Kidney (tissue), 14 donors: Measurements from ENCODE around the gene SYTL4. TPM values are rescaled to one million over a fixed set of nuclear protein-coding genes. Genes with fewer than 3 reads are reported as not detected.

Source experiments
- DNase-seq, 5 donors: peaks; one replicate each; pipeline ENCODE4 v3.0.0-alpha.2; 2013 to 2020
- FAIRE-seq: peaks from 2 replicates; lab custom pipeline; 2012; peaks lifted over from hg19 to GRCh38; lab: Jason Lieb, UNC
- H3K27ac ChIP-seq, 2 donors: one replicate each; pipeline ENCODE4 v1.7.0; 2013; ENCODE audit warnings: low read depth in 2 of 2, low read length in 2 of 2, inconsistent platforms in 1 of 2
- H3K27me3 ChIP-seq: one replicate; pipeline ENCODE4 v1.7.1; 2013; ENCODE audit warnings: low read length, inconsistent platforms; ENCODE audit not compliant: control insufficient read depth, insufficient read depth
- H3K36me3 ChIP-seq, 3 donors: one replicate each; pipeline versions ENCODE4 v1.7.0 to v1.7.1; 2013; ENCODE audit warnings: low read length in 3 of 3, control low read depth in 1 of 3, inconsistent platforms in 1 of 3; ENCODE audit not compliant: insufficient read depth in 3 of 3, control insufficient read depth in 2 of 3
- H3K4me1 ChIP-seq, 3 donors: one replicate each; pipeline versions ENCODE4 v1.7.0 to v1.7.1; 2013; ENCODE audit warnings: low read length in 3 of 3, inconsistent platforms in 1 of 3, low read depth in 1 of 3; ENCODE audit not compliant: control insufficient read depth in 2 of 3, insufficient read depth in 2 of 3
- H3K4me3 ChIP-seq, 3 donors: one replicate each; pipeline versions ENCODE4 v1.7.0 to v1.8.1; 2013; ENCODE audit warnings: low read length in 3 of 3, control low read depth in 1 of 3, inconsistent platforms in 1 of 3
- H3K9ac ChIP-seq, 3 donors: one replicate each; pipeline versions ENCODE4 v1.7.0 to v1.7.1; 2013; ENCODE audit warnings: low read length in 3 of 3, control low read depth in 1 of 3, inconsistent platforms in 1 of 3
- H3K9me3 ChIP-seq, 3 donors: one replicate each; pipeline versions ENCODE4 v1.7.0 to v1.7.1; 2013; ENCODE audit warnings: low read length in 3 of 3, control low read depth in 1 of 3, inconsistent platforms in 1 of 3; ENCODE audit not compliant: control insufficient read depth in 2 of 3, insufficient read depth in 1 of 3
- CTCF ChIP-seq: IDR thresholded peaks from 3 replicates; pipeline ENCODE4 v1.5.1; 2012; ENCODE audit warnings: mild to moderate bottlenecking, moderate library complexity, borderline replicate concordance; ENCODE audit not compliant: insufficient read depth; ENCODE audit errors: extremely low read depth
- intact Hi-C: fragments of 100-400 bp; cut with DNase I; formaldehyde crosslinking; loops from one replicate; pipeline ENCODE4 v1.11.1; 2022
- polyA plus RNA-seq: library from polyadenylated mRNA; stranded (reverse); fragments of 350-450 nt; fragmentation: Illumina TruSeq; extraction: RNeasy Lipid Tissue Mini Kit (QIAGEN cat#74804); gene quantifications from one replicate; pipeline ENCODE4 v1.2.3, GENCODE V29; 2014; ENCODE audit warnings: low read depth, low replicate concordance; ENCODE audit not compliant: insufficient read depth
- total RNA-seq: library from RNA; stranded (reverse); fragmentation: NEBNext Ultra II Directional; extraction: Animal tissue kit (Norgen Biotek cat#: 25700); gene quantifications from one replicate; pipeline ENCODE4 v1.2.1, GENCODE V29; 2021
- donor health status: control.
- donor health status: control.
- donor health status: control.
- donor health status: control.
- donor health status: control.
- donor health status: DM: yes; HTN: yes; CAD: no.
- donor health status: Normal renal cell carcinoma (clear cell type).

Gene SYTL4
- total and polyA plus RNA-seq, 2 donors from 2014 or later, result 10.4 to 13.3 TPM

GRCh38 chrX:100710816-100711215 lies 21.1 kb downstream of the SYTL4 start:
- Histone ChIP-seq H3K9ac (no peak overlapping the region), H3K27ac (no peak overlapping the region), H3K27me3 (no peaks in the 10 kb centered on the region), H3K36me3 (no peaks in the 10 kb centered on the region), H3K9me3 (no peaks in the 10 kb centered on the region), H3K4me1 (no peaks in the 10 kb centered on the region), H3K4me3 (no peak overlapping the region)
- no peak for TF ChIP-seq CTCF
- FAIRE-seq (no peak), DNase-seq (no peak)
- intact Hi-C loops, result no loop called here

GRCh38 chrX:100704581-100705203 lies 27.2 kb downstream of the SYTL4 start:
- FAIRE-seq, result no peak
- TF ChIP-seq CTCF, result no peak
- no peaks in the 10 kb centered on the region for H3K4me1 ChIP-seq
- H3K27me3 ChIP-seq, result no peaks in the 10 kb centered on the region
- H3K27ac ChIP-seq, result no peak overlapping the region
- H3K36me3 ChIP-seq, result no peaks in the 10 kb centered on the region
- intact Hi-C loops, result no loop called here
- H3K4me3 ChIP-seq, result no peak overlapping the region
- DNase-seq, result no peak
- H3K9me3 ChIP-seq, result no peaks in the 10 kb centered on the region
- H3K9ac ChIP-seq, result no peak overlapping the region

GRCh38 chrX:100700809-100701208 lies 31.1 kb downstream of the SYTL4 start:
- intact Hi-C loops, result no loop called here
- Histone ChIP-seq H3K9ac (no peak overlapping the region), H3K27me3 (no peaks in the 10 kb centered on the region), H3K27ac (no peak overlapping the region), H3K4me1 (no peaks in the 10 kb centered on the region), H3K9me3 (no peaks in the 10 kb centered on the region), H3K36me3 (no peaks in the 10 kb centered on the region), H3K4me3 (no peak overlapping the region)
- DNase-seq (no peak), FAIRE-seq (no peak)
- no peak for TF ChIP-seq CTCF

DNA sequence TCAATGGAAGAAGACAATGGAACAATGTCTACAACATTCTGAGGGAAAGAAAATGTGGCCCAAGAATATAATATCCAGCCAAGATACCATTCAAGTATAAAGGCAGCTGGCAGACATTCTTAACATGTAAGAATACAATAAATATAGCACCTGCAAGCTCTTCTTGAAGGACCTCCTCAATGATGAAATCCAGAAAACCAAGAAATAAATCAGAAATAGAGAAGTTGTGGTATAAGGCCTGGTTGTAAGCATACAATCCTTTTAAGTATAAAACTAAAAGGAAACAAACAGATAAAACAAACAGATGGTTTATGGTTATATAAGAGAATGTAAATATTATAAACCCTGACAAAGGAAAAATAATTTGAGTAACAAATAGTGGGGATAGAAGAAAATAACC lies 33.4 kb downstream of the SYTL4 start:
- Histone ChIP-seq H3K27ac (no peak overlapping the region), H3K27me3 (no peaks in the 10 kb centered on the region), H3K4me3 (no peak overlapping the region), H3K9me3 (no peaks in the 10 kb centered on the region), H3K4me1 (no peaks in the 10 kb centered on the region), H3K36me3 (no peaks in the 10 kb centered on the region), H3K9ac (no peak overlapping the region)
- DNase-seq (no peak), FAIRE-seq (no peak)
- intact Hi-C loops, result no loop called here
- TF ChIP-seq CTCF, result no peak
